Measurements from ENCODE around the gene ZSCAN26.

DNA sequence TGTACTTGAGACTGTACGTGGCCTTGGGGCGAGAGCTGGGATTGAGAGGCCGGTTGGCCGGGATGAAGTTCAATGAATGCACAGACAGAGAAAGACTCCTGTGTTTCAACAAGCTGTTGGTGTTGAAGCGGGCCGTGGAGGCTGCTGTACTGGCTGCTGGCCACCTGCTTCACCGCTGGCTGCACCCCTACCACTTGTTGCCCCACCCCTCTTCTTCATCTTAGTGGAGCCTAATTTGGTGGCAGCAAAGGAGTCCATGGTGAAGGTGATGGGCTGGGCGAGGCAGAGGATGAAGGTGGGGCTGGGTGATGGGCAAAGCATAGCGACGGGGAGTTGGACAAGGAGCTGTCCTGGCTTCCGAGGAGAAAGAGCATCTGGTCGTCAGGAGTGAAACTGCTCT lies 49.1 kb upstream of the ZSCAN26 start:
- TF ChIP-seq POLR2A (IDR thresholded peaks at IDR 0.05), result no peak
- TF ChIP-seq, protein P1, sequence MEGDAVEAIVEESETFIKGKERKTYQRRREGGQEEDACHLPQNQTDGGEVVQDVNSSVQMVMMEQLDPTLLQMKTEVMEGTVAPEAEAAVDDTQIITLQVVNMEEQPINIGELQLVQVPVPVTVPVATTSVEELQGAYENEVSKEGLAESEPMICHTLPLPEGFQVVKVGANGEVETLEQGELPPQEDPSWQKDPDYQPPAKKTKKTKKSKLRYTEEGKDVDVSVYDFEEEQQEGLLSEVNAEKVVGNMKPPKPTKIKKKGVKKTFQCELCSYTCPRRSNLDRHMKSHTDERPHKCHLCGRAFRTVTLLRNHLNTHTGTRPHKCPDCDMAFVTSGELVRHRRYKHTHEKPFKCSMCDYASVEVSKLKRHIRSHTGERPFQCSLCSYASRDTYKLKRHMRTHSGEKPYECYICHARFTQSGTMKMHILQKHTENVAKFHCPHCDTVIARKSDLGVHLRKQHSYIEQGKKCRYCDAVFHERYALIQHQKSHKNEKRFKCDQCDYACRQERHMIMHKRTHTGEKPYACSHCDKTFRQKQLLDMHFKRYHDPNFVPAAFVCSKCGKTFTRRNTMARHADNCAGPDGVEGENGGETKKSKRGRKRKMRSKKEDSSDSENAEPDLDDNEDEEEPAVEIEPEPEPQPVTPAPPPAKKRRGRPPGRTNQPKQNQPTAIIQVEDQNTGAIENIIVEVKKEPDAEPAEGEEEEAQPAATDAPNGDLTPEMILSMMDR (IDR thresholded peaks at IDR 0.05), result no peak

Measured in stomach (tissue), 4 donors.